Effector memory CD4-positive, alpha-beta T cell (primary cell): Measurements from ENCODE around the gene UBTD1.

Source experiments
- DNase-seq, 3 donors: peaks; one replicate each; pipeline ENCODE4 v3.0.0-alpha.2; 2020
- H3K27ac ChIP-seq: 2 replicates; pipeline ENCODE4 v1.7.0; 2013; ENCODE audit warnings: mild to moderate bottlenecking, low read length, moderate library complexity; ENCODE audit not compliant: insufficient read depth, poor library complexity, severe bottlenecking
- H3K27me3 ChIP-seq: replicated peaks from 2 replicates; pipeline ENCODE4 v1.7.0; 2013; ENCODE audit warnings: mild to moderate bottlenecking, low read length; ENCODE audit not compliant: insufficient read depth, control insufficient read depth, poor library complexity, severe bottlenecking
- H3K36me3 ChIP-seq: 2 replicates; pipeline ENCODE4 v1.7.0; 2013; ENCODE audit warnings: mild to moderate bottlenecking, low read length, moderate library complexity; ENCODE audit not compliant: control insufficient read depth, insufficient read depth
- H3K4me1 ChIP-seq: 2 replicates; pipeline ENCODE4 v1.7.0; 2013; ENCODE audit warnings: low read length, mild to moderate bottlenecking; ENCODE audit not compliant: control insufficient read depth, insufficient read depth, poor library complexity, severe bottlenecking
- H3K4me3 ChIP-seq: 2 replicates; pipeline ENCODE4 v1.7.0; 2013; ENCODE audit warnings: low read length, low read depth, mild to moderate bottlenecking; ENCODE audit not compliant: insufficient read depth, poor library complexity, severe bottlenecking
- H3K9me3 ChIP-seq: 2 replicates; pipeline ENCODE4 v1.7.0; 2013; ENCODE audit warnings: mild to moderate bottlenecking, low read length, moderate library complexity; ENCODE audit not compliant: control insufficient read depth

The UBTD1 gene

GRCh38 chr10:97533888-97534287, 35.2 kb downstream of the UBTD1 start:
- Histone ChIP-seq H3K27me3 (no peaks in the 10 kb centered on the region), H3K4me3 (no peak overlapping the region), H3K27ac (no peak overlapping the region), H3K36me3 (no peaks in the 10 kb centered on the region), H3K9me3 (no peaks in the 10 kb centered on the region), H3K4me1 (no peaks in the 10 kb centered on the region)
- no peak for DNase-seq

GRCh38 chr10:97534746-97535367, 36.1 kb downstream of the UBTD1 start:
- H3K4me1 ChIP-seq: no peaks in the 10 kb centered on the region
- DNase-seq: no peak
- H3K27me3 ChIP-seq: no peaks in the 10 kb centered on the region

DNA sequence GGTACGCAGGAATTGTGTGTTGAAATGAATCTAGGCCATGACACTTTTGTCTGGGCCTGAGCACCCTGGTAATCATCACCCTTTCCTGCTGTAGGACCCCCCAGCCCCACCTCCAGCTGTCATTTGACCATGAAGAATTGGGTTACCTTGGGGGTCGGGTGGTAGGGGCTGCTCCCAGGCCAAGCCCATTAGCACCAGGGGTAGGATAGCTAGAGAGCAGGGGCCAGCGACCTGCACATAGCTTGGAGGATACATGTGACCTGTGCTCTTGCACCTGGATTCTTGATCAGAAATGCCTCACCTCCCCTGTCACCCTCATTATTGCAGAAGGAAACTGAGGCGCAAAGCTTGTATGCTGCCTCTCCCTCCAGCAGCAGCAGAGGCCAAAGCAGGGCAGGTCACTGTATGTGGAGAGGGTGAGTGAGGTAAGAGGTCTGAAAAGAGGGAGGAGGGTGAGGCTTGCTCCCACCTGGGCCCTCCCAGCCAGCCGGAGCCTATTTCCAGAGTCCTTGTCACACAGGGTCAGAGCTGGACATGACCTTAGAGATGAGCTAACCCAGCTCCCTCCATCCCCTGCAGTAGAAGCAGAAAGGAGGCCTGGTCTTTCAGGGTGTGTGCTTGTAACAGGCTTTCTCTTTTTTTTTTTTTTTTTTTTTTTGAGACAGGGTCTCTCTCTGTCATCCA, 38.6 kb downstream of the UBTD1 start:
- H3K27ac ChIP-seq: no peak overlapping the region
- no peaks in the 10 kb centered on the region for H3K9me3 ChIP-seq
- no peaks in the 10 kb centered on the region for H3K36me3 ChIP-seq
- no peaks in the 10 kb centered on the region for H3K27me3 ChIP-seq
- no peak for DNase-seq
- no peaks in the 10 kb centered on the region for H3K4me1 ChIP-seq
- no peak overlapping the region for H3K4me3 ChIP-seq

More at GRCh38 chr10:97534746-97535367, 36.1 kb downstream of the UBTD1 start:
- Histone ChIP-seq H3K27ac (no peak overlapping the region), H3K9me3 (no peaks in the 10 kb centered on the region), H3K36me3 (no peaks in the 10 kb centered on the region), H3K4me3 (no peak overlapping the region)

- Histone ChIP-seq H3K27me3 (no peaks in the 10 kb centered on the region), H3K4me3 (no peak overlapping the region), H3K4me1 (no peaks in the 10 kb centered on the region), H3K36me3 (no peaks in the 10 kb centered on the region), H3K9me3 (no peaks in the 10 kb centered on the region), H3K27ac (no peak overlapping the region)
- DNase-seq: no peak
Observed at GRCh38 chr10:97538411-97538810, 39.7 kb downstream of the UBTD1 start.

DNA sequence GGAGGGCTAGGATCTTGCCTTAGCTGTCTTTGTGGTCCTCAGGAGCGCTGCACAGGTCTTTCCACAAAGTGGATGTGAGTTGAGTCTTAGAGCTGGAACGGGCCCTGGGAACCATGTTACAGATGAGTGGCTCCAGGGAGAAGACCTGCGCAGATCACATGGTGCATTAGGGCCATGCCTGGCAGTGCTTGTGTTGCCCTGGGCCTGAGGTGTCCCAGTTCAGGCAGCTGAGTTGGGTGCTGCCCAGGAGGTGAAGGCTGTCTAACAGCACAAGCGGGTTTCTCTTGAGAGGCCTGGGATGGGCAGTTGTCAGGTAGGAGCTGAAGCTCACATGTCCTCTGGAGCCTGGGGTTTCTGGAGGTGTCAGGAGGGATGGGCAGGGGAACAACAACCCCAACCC, 40.1 kb downstream of the UBTD1 start:
- H3K27me3 ChIP-seq: no peaks in the 10 kb centered on the region
- H3K9me3 ChIP-seq: no peaks in the 10 kb centered on the region
- H3K36me3 ChIP-seq: no peaks in the 10 kb centered on the region
- no peak overlapping the region for H3K4me3 ChIP-seq
- DNase-seq: no peak
- H3K4me1 ChIP-seq: no peaks in the 10 kb centered on the region
- no peak overlapping the region for H3K27ac ChIP-seq

GRCh38 chr10:97539523-97540200, 40.9 kb downstream of the UBTD1 start:
- no peak for DNase-seq
- no peaks in the 10 kb centered on the region for H3K9me3 ChIP-seq
- H3K36me3 ChIP-seq: no peaks in the 10 kb centered on the region
- no peaks in the 10 kb centered on the region for H3K27me3 ChIP-seq
- no peak overlapping the region for H3K4me3 ChIP-seq
- no peak overlapping the region for H3K27ac ChIP-seq
- no peaks in the 10 kb centered on the region for H3K4me1 ChIP-seq

GRCh38 chr10:97540669-97541500, 42.2 kb downstream of the UBTD1 start:
- Histone ChIP-seq H3K9me3 (no peaks in the 10 kb centered on the region), H3K4me1 (no peaks in the 10 kb centered on the region), H3K36me3 (no peaks in the 10 kb centered on the region), H3K4me3 (no peak overlapping the region), H3K27me3 (no peaks in the 10 kb centered on the region), H3K27ac (no peak overlapping the region)
- DNase-seq: no peak

GRCh38 chr10:97542169-97543024, 43.7 kb downstream of the UBTD1 start:
- Histone ChIP-seq H3K9me3 (no peaks in the 10 kb centered on the region), H3K27me3 (no peaks in the 10 kb centered on the region), H3K36me3 (no peaks in the 10 kb centered on the region), H3K4me3 (no peak overlapping the region), H3K4me1 (no peaks in the 10 kb centered on the region), H3K27ac (no peak overlapping the region)
- no peak for DNase-seq

- Histone ChIP-seq H3K27ac (no peak overlapping the region), H3K4me3 (no peak overlapping the region), H3K27me3 (no peaks in the 10 kb centered on the region), H3K36me3 (no peaks in the 10 kb centered on the region), H3K4me1 (no peaks in the 10 kb centered on the region), H3K9me3 (no peaks in the 10 kb centered on the region)
- DNase-seq: no peak
Observed at GRCh38 chr10:97543025-97543546, 44.4 kb downstream of the UBTD1 start.
